Measurements from ENCODE around the gene NAGPA.
"Not testable (repeated sequence)": the region's sequence is repeated elsewhere in the genome, so short reads cannot be mapped to it uniquely, and the experiment has no call there.

The NAGPA gene, protein sequence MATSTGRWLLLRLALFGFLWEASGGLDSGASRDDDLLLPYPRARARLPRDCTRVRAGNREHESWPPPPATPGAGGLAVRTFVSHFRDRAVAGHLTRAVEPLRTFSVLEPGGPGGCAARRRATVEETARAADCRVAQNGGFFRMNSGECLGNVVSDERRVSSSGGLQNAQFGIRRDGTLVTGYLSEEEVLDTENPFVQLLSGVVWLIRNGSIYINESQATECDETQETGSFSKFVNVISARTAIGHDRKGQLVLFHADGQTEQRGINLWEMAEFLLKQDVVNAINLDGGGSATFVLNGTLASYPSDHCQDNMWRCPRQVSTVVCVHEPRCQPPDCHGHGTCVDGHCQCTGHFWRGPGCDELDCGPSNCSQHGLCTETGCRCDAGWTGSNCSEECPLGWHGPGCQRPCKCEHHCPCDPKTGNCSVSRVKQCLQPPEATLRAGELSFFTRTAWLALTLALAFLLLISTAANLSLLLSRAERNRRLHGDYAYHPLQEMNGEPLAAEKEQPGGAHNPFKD

DNA sequence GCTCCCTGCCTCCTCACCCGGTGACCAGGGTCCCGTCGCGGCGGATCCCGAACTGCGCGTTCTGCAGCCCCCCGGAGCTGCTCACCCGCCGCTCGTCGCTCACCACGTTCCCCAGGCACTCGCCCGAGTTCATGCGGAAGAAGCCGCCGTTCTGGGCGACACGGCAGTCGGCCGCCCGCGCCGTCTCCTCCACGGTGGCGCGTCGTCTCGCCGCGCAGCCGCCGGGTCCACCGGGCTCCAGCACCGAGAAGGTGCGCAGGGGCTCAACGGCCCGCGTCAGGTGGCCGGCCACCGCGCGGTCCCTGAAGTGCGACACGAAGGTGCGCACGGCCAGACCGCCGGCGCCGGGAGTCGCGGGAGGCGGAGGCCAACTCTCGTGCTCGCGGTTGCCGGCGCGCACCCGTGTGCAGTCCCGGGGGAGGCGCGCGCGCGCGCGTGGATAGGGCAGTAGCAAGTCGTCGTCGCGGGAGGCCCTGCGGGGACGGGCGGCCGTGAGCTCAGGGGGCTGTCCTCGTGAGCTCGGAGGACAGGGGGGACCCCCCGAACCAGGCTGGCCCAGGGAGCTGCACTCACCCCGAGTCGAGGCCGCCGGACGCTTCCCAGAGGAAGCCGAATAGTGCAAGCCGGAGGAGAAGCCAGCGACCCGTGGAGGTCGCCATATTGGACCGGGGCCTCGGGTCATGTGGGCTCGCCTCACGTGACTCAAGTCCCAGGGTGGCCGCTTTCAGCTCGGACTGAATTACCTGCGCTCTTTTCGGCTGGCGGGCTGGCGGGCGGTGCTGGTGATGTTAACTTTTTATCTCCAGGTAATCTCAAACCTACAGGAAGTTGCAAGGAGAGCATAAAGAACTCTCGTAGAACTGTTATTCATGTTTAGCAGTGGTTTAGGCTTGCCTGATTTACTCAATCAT, at the start of gene NAGPA:
NAGPA (minus strand) TSS at position 680 of the 911 bp plus-strand sequence; CDS start at position 659, 21 bp downstream.
- peak; percentile 56 for DNase-seq (ENCODE audit: low read depth)

DNA sequence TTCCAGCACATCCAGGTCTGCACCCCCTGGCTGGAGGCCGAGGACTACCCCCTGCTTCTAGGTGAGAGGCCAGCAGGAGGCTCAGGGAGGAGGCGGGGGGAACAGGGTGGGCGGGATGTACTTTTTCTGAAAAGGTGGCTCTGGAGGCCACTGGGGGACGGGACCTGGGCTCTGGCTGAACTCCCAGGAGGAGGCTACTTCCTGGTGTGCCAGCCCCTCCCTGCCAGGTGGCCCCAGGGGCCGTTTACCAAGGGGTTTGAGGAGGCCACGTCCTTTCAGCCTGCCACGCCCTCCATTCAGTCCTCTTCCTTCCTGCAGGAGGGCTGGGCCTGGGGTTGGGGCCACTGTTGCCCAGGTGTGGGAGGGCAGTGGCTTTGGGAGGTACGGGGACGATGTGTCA, 47.3 kb upstream of the NAGPA start:
- DNase-seq (ENCODE audit: low read depth), result not testable (repeated sequence)

DNA sequence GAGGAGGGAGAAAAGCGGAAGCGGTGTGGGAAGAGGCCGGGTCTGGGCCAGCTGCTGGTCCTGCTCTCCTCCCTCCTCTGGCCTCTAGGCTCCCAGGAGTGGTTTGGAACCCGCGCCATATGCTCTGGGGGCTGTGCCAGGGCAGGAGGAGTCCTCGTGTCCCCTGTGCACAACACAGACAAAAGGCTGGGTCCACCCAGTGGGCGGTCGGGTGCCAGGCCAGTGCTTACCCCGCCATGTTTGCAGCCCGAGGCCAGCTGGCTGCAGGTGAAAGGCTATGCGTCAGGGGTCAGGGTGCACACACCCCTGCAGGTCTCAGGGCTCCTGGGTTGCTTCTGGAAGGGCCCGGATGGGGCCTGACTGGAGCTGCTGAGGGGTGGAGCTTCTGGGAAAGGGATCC, 46.7 kb upstream of the NAGPA start:
- not testable (repeated sequence) for DNase-seq (ENCODE audit: low read depth)

DNA sequence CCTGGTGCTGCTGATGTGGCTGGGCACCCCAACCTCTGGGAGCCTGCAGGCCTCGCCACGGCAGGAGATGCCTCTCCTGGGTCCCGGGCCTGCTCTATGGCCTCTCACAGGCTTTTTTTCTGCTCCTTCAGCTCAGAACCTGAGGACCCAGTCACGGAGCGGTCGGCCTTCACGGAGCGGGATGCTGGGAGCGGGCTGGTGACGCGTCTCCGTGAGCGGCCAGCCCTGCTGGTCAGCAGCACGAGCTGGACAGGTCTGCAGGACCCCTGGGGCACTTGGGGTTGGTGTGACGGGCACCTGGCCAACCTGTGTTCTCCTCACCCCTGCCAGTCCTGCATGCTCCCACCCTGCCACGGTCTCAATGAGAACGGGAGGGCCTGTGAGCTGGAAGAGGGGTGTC, 44.9 kb upstream of the NAGPA start:
- no peak for DNase-seq (ENCODE audit: low read depth)

DNA sequence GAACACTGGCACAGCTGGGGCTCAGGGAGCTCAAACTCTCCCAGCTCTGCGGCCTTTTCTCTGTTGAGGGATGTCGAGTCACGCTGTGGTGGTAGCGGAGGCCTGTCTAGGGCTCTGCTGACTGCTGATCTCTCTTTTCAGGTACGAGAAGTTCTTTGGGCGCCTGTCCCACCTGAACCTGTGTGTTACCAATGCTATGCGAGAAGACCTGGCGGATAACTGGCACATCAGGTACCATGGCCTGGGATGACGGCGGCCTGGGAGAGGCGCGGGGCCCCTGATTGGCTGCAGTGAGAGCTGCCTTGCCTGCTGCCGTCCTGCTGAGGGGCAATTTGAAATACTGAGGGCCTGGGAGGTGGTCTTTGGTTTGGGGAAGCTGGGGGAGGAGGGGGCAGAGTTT, 43.6 kb upstream of the NAGPA start:
- DNase-seq (ENCODE audit: low read depth), result no peak

DNA sequence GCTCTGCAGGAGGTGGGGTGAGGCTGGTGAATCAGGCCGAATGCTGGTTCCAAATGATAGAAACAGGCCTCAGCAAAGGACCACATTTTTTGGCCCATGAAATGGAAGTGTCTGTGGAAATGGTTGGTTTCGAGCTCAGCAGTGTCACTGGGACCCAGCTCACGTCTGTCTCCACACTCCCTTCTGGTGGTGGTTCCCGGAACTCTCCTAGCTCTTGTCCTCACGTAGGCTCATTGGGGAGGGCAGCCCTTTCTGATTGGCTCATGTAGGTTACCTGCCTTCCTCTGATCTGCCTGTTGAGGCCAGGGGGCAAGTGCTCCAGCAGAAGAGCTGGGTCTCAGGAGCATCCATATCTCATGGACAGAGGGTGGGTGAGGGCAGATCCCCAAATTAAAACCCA, 41.9 kb upstream of the NAGPA start:
- no peak for DNase-seq (ENCODE audit: low read depth)

DNA sequence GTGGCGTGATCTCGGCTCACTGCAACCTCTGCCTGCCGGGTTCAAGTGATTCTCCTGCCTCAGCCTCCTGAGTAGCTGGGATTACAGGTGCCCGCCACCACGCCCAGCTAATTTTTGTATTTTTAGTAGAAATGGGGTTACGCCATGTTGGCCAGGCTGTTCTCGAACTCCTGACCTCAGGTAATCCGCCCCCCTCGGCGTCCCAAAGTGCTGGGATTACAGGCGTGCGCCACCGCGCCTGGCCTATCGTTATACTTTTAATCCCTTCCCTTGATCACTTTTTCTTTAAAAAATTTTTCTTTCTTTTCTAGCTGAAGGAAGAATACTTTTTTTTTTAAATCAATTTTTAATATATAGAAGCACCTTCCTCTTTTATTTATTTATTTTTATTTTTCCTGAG, 40.0 kb upstream of the NAGPA start:
- DNase-seq (ENCODE audit: low read depth), result not testable (repeated sequence)

DNA sequence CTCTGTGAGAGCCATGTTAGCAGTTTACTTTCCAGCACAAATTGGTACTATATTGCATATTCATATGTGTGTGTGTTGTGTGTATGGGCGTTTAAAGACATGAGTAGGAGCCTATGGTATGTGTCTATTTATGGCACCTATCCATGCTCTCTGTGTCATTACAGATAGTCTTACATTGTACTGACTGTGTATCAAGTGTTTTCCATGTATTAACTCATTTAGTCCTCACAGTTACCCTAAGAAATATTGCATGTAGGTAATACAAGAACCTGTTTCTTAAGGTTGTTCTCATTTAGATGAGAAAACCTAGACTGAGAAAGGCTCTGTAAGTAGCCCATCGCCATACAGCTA, 39.5 kb upstream of the NAGPA start:
- no peak for DNase-seq (ENCODE audit: low read depth)

DNA sequence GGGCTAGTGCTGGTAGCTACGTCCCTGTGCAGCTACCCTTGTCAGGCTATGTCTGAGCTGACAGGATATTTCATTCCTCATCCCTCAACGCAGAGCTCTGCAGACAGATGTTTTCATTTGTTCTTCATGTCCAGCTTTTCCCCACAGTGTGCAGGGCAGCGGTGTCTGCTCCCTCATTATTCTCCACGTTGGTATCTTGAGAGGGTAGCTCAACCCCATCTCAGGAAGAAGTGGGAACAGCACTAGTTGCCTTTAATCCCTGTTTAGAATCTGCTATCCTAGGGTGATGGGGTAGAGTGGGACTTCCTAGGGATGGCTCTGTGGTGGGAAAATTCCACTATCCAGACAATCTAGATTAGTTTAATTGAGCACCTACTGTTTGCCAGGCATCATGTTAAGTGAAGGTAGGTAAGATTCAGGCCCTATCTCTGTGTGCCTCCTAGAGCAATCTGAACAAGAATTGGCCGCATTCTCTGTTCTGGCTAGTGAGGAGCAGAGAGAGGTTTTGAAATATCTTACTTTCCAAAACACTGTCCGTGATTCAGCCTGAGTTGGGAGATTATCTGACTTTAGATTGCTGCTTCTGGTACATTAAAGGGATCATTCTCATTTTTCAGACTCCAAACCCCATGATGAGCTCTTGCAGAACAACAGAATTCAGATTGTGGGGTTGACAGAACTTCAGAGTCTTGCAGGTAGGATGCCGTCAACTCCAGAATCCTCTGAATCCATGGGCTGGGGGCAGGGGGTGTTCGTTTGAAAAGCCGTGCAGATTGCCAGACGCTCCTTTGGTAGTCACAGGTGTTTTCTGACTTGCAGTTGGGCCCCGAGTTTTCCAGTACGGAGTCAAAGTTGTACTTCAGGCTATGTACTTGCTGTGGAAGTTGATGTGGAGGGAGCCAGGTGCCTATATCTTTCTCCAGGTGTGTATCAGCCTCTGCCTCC, 38.9 kb upstream of the NAGPA start:
- no peak for DNase-seq (ENCODE audit: low read depth)

DNA sequence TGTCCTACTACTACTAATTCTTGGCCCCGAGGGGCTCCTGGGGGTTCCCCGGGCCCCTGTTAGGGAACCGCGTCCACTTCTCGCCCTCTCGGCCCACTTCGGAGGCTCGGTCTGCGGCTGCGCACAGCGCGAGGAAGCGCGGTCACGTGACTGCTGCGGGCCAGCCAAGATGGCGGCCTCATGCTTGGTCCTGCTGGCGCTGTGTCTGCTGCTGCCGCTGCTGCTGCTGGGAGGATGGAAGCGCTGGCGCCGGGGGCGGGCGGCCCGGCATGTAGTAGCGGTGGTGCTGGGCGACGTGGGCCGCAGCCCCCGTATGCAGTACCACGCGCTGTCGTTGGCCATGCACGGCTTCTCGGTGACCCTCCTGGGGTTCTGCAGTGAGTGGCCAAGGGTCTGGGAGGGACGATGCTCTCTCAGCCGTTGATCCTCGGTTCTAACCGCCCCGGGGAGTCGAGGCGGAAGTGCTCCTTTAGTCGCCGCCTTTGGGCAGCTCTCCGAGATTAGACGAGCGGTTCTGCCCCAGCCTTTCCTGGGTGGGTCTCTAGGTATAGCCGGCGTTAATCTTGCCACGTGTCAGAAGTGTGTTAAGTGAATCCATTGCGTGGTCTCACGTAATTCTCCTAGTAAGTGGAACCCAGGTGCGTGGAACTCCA, 38.1 kb upstream of the NAGPA start, which contains the start of gene ALG1:
ALG1 (plus strand) TSS at position 163 of the 653 bp plus-strand sequence; CDS start at position 170, 7 bp downstream.
- DNase-seq (ENCODE audit: low read depth), result peak; percentile 62

DNA sequence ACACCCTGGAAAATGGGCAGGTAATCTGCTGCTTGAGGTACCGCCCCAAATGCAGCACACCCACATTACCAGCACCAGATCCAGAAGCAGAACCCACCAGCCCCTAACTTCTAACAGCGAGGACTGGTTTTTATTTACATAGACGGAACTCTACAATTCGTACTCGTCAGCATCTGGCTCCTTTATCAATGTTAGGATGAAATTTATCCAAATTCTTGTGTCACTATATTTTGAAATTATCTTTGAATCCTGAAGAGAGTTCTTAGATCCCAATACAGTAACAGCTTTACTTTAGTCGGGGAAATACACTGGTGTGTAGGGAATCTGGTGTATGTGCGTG, 37.6 kb upstream of the NAGPA start:
- no peak for DNase-seq (ENCODE audit: low read depth)

DNA sequence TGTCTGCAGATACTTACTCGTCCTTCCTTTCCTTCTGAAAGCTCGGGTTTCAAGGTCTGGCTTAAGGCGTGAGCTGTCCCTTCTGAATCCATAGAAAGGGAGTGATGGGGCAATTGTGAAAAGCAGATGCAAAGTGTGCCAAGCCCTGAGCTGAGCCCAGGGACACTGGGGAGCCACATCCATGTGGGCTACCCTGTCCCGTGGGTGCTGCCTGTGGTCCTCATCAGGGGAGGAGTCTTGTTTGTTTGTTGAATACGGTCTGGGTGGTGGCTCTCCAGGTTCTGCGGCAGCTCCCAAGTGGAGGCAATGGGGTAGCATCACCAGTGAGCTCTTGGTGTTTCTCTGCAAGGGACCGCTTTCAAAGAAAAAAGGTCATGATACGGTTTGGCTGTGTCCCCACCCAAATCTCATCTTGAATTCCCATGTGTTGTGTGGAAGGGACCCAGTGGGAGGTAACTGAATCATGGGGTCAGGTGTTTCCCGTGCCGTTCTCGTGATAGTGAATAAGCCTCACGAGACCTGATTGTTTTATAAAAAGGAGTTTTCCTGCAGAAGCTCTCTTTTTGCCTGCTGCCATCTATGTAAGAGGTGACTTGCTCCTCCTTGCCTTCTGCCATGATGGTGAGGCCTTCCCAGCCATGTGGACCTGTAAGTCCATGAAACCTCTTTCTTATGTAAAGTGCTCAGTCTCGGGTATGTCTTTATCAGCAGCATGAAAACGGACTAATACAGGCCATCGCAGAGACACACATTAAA, 36.9 kb upstream of the NAGPA start:
- no peak for DNase-seq (ENCODE audit: low read depth)

DNA sequence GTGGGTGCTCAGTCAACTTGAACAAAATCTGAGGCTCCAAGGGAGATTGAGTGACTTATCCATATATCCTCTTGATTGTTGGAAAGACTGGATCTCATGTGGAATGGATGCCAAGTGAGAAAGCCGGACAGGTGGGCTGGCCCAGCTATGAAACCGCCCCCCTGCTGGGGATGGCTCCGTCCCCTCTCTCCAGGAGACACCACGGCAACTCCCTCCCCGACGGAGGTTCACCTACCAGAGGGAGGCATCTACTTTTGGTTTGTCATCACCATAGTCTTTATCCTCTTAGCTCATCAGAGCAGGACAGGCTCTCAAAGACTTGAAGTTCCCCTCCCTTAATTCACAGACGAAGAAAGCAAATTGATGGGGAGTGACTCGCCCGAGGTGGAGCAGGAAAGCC, 36.1 kb upstream of the NAGPA start:
- no peak for DNase-seq (ENCODE audit: low read depth)

DNA sequence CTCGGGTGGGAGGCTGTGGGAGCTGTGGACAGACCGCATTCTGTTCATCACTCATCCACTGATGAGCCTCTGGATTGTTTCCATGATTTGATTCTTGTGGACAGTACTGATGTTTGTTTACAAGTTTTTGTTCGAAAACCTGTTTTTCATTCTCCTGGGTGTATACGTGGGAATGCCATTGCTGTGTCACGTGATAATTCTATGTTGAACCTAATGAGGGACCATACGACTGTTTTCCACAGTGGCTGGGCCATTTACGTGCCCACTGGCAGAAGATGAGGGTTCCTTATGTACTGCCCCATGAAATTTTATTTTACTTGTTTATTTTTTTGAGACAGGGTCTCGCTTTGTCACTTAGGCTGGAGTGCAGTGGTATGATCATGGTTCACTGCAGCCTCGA, 35.3 kb upstream of the NAGPA start:
- no peak for DNase-seq (ENCODE audit: low read depth)

DNA sequence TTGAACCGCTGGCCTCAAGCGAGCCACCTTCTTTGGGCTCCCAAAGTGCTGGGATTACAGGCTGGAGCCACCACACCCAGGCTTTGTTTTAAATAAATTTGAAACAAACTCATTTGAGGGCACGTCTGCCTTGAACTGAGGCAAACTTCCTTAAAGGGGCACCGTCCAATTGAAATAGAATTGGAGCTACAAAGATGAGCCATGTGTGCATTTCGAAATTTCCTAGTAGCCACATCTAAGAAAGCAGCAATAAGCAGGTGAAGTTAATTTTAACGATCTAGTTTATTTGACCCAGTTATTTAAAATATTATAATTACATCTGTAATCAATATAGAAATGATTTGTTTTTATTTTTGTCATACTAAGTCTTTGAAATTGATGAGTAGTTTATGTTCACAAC, 32.8 kb upstream of the NAGPA start:
- DNase-seq (ENCODE audit: low read depth), result no peak

DNA sequence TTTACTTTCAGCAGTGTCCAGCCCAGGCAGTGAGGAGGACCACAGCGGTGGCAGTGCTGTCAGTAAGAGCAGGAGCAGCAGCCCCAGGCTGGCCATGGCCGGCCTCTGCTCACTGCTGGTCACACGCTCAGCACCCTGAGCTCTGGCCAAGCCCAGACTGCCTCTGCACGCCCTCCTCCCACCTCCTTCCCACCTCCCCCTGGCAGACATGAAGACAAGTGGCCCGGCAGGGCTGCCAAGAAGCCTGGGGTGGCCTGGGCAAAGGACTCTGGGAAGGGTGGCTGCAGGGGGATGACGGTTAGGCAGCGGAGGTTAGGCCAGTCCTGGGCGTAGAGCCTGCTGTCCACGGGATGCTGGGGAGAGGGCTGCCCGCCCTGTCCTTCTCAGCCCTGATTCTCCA, 32.1 kb upstream of the NAGPA start, which contains the start of gene C16orf89:
C16orf89 (minus strand) TSS at position 144 of the 400 bp plus-strand sequence; CDS start at position 96, 48 bp downstream.
- DNase-seq (ENCODE audit: low read depth), result no peak

DNA sequence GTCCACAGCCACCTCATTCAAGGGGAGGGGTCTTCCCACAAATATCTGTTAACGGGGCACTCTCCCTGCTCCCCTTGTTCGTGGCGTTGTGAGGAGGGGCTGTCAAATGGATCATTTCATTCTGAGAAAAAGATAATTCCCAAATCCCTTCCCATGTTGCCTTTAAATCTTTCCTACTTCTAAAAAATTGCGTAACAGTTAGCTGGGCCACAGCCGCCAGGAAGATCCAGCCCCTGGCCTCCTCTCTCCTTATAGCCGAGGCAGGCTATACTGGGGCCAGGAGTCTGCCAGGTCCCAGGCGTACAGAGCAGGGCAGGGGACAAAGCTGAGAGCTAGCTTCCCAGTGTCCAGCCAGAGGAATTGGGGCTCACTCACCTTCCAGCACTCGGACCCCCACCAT, 31.6 kb upstream of the NAGPA start:
- DNase-seq (ENCODE audit: low read depth), result no peak

DNA sequence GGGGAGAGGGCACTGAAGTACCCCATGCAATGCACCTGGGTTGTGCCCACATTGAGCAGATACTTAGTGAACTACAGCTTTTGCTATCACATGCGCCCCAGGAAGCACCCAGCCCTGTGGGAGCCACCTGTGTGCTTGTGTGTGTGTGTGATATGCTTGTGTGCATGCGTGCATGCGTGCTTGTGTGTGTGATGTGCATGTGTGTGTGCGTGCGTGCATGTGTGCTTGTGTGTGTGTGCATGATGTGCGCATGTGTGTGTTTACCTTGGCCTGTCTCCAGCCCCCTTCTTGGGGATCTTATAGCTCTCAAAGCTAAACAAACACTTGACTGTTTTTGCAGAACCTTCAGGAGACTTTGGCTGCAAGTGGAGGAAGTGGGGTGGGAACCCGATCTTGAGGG, 31.2 kb upstream of the NAGPA start:
- DNase-seq (ENCODE audit: low read depth), result no peak

DNA sequence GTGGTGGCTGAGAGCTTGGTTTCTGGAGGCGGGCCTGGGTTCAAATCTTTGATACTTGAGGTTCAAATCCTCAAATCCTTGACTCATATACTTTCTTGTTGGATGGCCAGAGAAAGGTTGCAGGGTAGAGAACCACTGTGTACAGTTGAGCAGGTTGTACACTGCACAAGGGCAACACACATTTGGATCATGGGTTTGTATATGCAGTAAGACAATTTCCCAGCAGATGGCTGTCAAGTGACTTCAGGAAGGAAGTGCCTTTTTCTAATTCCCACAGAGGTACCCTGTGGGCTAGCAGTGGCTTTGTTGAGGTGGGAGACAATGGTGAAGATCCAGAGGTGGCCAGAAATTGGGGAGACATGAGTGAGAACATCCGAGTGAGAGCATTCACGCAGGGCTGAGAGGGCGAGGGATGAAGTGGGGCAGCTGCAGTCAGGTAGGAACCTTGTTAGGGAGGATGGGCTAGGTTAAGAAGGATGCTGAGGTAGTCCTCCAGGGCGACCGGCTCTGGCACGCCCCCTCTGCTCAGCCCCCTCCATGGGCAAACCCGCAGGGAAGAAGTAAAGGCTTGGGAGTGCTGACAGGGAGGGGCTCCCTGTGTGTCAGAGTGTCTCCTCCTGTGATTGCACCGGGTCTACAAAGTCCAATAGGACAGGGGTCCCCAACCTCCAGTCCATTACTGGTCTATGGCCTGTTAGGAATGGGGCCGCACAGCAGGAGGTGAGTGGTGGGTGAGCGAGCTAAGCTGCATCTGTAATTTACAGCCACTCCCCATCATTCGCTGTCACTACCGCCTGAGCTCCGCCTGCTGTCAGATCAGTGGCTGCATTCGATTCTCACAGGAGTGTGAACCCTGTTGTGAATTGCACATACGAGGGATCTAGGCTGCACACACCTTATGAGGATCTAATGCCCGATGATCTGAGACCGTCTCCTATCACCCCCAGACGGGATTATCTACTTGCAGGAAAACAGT, 29.3 kb upstream of the NAGPA start:
- DNase-seq (ENCODE audit: low read depth), result no peak
